GM21576 (cell line): ENCODE data around the gene TTLL11.

Experiments
- ATAC-seq: cut with Tn5 transposase; IDR thresholded peaks from one replicate; pipeline ENCODE4 v1.9.1; 2021; ENCODE audit warnings: mild to moderate bottlenecking, moderate library complexity; ENCODE audit not compliant: unreplicated experiment

Gene TTLL11

DNA sequence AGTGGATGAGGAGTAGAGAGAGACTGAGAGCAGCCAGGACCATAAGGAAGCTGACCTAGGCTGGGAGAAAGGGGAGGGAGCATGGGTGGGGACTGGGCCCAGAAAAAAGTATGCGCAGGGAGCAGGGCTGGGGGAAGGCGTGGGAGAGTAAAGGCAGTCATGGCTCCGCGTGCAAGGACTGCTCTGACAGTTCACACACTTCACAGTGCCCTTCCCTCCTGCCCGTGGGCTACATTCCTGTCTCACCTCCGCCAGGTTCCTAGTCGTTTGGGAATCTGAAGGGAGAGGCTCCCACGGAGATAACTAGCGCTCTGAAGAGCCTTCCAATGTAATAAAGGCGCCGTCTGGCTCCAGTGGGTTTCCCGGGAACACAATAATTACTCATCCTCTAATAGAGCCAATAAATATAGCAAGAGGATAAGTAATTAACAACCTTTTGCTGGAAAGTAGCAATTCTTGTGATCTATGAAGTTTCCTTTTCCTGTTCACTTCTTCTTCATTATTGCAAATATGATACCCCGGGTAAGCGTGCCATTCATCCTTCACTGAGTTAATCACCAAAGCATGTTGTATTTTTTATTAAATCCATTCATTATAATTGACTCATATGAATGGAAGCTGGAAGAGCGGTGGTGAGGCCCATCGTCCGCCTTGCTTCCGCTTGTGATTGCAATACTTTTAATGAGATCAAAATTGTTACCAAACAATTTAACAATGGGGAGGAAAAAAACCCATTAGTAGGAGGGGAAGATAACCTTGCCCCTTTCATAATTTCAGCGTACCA, 39.3 kb downstream of the TTLL11 start:
- ATAC-seq, result no peak

DNA sequence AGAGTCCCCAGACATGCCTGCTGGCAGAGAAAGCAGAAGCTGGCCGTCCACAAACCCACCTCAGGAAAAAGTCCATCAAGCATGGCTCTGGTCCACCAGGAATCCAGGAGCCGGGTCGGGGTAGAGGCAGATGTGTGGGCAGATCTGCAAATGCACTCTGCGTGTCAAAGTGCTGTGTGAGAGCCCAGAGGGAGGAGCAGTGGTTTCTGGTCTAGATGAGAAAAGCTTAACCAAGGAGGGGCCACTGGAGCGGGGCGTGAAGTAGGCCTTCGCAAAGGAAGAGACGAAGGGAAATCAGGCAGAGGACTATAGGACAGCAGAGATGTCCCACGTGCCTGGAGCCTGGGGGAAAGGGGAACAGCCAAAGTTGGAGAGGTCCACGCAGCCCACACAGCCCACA, 40.0 kb downstream of the TTLL11 start:
- ATAC-seq, result no peak

DNA sequence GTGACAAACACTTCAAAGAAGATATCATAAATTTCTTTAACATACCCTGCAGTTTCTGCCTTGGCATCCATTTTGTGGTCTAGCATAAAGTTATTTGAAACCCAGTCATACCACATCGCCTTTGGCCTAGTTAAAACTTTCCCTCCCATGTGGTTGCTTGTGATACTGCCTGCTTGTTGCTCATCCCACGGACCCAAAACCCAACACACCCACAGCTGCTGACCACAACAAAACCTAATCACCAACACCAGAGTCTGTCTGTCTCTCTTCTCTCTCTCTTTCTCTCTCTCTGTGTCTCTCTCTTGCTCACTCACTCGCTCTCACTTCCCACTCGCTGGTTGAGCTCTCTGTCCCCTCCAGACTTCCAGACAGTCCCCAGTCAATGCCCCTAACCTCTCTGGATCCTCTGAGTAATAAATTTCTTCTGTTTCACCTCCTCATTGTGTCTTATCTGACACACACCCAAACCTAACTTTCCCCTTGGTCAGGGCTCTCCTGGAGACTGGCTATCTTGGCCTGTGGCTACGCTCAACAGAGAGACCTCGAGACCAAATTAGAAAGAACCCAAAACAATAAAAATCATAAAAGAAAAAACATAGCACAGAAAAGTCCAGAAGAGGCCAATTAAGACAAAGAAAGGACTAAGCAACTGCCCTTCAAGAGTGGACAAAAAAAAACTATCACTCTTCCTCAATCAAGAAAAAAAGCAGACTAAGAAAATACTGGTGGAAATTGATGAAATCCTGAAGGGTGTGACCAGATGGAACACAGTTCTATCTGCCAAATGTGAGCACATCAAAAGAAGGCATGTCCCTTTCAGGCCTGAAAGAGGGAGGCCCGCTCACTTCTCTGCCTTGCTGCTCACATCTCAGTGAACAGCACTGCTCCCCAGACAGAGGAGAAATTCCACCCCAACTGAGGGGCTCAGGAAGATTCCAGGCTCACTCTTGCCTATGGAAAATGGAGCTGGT, 41.5 kb downstream of the TTLL11 start:
- ATAC-seq, result no peak

DNA sequence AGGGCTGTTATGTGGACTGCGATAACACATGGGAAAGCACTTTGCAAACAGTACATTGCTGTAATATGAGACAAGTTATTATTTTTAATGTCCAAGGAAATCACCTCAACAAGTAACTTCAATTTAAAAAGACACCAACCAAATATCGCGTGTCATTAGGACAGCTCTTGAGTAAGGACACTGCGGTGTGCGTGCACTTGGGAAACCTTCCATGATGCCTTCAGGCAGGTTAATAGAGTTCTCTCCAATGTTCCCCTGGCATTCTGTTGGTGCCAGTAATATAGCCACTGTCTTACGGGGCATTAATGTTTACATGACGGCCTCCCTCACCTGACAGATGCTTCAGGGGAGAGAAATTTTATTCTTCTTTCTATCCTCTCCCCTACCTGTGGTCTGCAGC, 42.9 kb downstream of the TTLL11 start:
- no peak for ATAC-seq

DNA sequence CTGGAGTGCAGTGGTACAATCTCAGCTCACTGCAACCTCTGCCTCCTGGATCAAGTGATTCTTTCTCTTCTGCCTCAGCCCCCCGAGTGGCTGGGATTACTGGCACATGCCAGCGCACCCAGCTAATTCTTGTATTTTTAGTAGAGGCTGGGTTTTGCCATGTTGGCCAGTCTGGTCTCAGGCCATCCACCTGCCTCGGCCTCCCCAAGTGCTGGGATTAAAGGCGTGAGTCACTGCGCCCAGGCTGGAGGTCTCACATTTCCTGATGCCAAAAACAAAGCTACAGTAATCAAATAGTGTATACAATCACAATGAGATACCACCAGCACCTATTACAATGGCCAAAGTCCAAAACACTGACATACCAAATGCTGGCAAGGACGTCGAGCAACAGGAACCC, 51.1 kb downstream of the TTLL11 start:
- ATAC-seq, result no peak

DNA sequence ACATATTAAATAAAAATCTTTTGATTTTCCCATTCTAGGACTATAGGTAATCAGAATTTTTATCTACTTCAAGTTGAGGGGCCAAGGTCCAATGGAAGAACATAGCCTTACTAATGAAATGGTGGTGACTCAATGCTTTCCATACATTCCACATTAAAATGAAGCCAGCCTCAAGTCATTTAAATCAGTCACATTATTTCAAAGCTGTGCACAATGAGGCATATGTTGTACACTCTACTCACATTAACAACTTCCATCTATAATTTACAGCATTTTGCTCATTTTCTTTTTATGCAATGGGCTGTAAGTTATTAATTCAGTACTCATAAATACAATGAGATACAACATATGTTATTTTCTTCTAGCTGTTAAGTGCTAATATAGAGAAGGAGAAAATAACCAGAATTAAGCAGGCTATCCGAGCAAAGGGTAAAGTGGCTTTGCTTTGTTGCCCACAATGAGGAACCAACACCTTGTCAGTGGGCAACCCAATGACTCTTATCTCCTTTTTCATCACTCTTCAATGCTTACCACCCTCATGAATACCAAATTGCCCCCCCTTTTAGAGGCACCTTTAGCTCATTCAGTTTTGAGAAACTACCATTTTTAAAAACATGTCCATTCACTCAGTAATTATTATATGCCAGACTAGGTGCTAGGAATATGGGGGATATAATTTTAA, 52.4 kb downstream of the TTLL11 start:
- no peak for ATAC-seq

DNA sequence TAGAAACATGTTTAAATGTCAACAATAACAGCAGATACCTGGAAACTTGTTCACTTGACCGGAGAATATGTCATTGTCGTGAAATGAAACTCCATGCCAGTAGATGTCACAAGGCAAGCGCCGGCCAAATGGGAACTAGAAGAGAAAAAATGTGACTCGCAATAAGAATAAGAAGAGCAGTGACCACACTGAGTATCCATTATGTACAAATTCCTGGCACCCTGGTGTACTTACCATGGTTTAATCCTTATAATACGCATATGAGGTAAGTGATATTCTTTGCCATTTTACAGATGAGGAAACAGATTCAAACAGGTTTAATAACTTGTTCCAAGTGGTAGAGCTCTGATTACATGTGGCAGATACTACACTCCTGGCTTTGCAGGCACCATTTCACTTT, 53.9 kb downstream of the TTLL11 start:
- ATAC-seq, result no peak

DNA sequence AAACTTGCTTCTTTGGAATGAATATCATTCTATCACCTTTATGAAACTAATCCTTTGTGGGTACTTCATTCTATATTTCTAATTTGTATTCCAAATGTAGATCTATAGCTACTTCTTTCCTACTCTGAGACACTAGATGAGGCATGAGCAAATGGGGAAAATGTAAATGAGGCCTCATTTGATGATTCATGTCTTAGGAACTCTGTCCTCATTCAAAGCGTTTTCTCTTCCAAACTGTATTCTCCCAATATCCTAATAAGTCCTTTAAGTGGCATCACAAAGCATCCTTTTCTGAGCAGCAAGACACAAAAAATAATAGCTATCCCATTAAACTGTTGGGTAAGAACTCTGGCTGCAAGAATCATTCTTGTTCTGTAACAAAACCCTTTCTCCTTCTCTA, 56.1 kb downstream of the TTLL11 start:
- no peak for ATAC-seq

DNA sequence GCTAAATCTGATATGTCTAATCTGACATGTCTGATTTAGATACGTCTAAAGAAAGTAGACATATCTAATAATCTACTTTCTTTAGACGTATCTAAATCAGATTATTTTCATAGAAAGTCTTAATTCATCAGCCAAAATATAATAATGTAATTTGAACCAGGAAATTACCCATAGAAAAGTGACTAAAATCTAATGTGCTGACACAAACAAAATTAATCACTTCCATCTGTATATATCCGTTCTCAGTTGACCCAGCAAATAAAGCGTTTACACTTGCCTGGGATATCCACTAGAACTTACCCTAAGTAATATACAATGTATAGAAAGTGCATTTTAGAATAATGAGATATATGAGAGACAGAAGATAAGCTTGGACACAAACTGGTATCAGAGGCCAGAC, 56.7 kb downstream of the TTLL11 start:
- no peak for ATAC-seq

DNA sequence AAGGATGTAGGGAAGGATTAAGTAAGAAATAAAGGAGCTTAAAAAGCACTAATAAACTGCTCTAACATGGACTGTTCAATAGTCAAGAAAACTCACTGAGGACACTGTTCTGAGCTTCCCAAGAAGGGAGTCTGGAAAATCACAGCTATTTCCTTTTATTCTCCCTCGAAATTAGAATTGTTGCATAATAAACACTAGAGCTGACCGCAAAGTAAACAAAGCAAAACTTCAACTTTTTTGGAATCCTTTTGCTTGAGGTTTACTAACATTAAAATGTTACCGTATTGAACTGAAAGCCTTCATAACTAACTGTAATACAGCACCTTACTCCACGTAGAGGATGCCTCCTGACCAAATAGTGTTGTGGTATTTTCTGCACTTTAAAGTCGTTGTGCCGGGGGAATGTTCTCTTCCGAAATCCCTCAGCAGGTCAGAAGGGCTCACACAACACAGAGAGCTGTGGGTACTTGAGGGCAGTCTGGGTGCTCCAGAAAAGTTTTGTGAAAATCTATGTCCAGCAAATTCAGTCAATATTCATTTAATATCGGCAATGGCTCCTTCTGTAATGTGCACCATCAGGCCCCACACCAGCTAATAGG, 59.2 kb downstream of the TTLL11 start:
- ATAC-seq, result no peak

DNA sequence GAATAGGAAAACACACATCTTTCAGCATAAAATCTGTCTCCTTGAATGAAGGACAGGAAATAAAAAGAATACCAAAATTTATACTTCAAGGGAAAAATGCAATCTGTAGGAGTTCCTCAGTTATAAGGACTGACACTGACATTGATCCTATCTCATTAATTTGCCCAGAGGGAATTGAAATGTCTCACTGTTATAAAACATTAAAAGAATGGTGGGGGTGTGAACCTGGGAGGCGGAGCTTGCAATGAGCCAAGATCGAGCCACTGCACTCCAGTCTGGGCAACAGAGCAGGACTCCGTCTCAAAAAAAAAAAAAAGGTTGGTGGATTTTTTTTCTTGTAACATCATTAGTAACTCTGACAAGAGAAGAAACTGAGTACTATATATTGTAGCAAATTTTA, 60.8 kb downstream of the TTLL11 start:
- ATAC-seq, result no peak

DNA sequence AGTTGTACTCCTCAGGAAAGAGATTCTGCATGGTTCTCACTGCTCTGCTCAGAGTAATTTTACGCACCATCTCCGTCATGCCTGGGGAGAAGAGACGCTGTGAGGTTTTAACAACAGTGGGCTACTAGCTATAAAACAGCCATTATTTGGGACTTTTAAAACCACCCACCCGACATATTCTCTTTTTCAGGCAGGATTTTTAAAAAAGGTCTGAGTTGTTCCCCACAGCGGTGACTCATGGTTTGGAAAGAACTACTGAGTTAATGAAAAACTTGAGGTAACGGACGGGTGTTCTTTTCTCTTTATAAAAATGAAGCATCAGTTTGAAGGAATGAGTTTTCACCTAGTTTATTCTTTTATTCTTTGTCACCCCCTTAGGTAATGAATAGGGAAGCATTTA, 61.3 kb downstream of the TTLL11 start:
- ATAC-seq, result no peak

DNA sequence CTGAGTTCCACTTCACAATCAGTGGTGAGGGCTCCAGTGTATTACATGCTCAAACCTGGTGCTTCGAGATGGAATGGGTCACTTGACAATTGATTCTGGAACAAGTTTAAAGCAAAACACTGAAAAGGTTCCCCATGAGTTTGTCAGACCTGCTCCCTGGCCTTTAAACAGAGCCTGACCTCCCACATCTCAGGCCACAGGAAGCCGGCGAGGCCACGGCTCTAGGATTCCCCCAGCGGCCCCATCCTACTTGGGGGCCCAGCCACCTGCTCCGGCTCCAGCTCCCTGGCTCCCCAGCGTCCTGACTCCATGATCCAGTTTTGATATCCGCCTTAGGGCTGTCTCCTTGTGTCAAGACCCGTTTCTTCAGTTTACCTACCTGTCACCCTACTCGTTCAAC, 62.0 kb downstream of the TTLL11 start:
- ATAC-seq, result no peak

DNA sequence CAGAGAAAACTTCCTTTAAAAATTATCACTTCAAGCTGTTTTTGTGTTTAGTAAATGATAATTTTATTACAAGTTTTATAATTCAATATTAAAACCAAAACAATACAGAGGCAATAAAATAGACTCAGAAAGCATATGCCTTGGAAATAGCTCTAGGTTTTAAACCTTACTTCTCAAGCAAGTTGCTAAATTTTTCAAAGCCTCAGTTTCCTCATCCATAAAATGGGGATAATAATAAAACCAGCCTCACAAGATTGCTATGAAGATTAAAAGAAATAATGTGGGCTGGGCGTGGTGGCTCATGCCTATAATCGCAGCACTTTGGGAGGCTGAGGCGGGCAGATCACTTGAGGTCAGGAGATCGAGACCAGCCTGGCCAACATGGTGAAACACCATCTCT, 62.8 kb downstream of the TTLL11 start:
- no peak for ATAC-seq

DNA sequence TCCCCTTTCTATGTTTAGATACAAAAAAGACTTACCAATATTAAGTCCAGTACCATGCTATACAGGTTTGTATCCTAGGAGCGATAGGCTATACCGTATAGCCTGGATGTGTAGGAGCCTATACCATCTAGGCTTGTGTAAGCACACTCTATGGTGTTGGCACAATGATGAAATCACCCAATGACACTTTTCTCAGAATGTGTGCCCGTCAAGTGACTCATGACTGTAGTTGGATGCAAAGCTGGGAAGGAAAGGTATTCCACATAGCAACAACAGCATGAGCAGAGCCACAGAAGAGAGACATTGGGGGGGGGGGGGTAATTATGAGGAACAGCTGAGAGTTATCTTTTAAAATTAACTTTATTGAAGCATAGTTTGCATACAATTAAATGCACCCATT, 63.2 kb downstream of the TTLL11 start:
- no peak for ATAC-seq

DNA sequence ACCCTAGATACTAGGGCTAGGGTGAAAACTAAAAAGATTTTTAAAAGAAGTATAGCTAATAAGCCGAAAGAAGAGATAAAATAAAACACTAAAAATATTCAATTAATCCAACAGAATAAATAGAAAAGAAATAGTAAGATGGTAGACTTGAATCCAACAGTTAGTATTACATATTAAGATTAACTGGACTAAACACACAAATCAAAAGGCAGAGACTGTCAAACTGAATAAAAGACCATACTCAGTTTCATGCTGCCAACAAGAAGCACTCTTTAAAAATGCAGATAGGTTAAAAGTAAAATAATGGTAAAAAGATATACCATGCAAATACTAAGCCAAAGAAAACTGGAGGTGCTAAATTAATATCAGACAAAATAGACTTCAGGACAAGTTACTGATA, 65.0 kb downstream of the TTLL11 start:
- no peak for ATAC-seq

DNA sequence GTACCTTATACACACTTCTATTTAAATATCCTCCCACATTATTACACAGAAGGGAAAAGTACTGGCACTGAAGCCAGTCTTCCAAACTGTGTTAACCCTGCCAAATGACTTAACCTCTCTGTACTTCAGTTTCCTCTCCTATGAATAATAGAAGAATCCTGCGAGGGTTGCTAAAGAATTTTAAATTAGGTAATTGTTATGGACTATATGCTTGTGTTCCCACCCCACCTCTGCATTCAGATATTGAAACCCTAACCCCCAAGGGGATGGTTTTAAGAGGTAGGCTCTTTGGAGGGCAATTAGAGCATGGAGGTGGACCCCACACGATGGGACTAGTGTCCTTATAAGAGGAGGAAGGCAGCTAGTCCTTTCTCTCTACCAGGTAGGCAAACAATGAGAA, 72.7 kb downstream of the TTLL11 start:
- no peak for ATAC-seq

DNA sequence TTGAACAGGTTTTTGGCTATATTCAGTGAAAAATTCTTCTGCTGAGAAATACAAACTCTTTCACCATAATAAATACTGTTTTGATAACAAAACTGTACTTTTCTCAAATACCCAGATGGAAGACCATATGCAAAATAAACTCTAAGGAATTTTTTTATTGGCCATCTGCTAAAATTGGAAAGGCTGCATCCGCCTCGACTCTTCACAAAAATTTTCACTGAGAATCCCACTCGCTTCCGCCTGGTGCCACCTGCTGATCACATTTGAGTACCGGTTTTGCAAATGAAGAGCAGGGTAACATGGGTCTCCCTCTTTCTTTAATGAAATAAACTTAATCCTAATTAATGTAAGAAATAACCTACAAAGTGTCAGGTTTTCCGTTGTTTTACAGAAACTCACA, 76.4 kb downstream of the TTLL11 start:
- ATAC-seq, result no peak

DNA sequence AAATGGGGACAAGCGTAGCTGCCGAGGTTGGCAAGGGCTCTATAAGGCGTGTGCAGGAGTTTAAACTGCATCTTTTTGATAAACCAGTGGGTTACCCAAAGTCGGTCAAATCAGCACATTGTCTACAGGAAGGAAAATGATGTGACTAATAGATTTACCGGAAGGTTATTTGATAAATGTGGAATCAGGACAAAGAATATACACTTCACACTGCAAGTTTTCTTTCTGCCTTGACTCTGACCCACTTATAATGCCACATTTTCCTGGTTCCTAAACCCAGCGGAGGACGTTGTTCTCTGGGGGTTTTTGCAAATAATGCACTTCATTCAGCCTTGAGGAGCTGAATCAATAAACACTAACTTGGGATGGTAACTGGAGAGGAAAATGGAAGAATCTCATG, 76.8 kb downstream of the TTLL11 start:
- ATAC-seq, result no peak

DNA sequence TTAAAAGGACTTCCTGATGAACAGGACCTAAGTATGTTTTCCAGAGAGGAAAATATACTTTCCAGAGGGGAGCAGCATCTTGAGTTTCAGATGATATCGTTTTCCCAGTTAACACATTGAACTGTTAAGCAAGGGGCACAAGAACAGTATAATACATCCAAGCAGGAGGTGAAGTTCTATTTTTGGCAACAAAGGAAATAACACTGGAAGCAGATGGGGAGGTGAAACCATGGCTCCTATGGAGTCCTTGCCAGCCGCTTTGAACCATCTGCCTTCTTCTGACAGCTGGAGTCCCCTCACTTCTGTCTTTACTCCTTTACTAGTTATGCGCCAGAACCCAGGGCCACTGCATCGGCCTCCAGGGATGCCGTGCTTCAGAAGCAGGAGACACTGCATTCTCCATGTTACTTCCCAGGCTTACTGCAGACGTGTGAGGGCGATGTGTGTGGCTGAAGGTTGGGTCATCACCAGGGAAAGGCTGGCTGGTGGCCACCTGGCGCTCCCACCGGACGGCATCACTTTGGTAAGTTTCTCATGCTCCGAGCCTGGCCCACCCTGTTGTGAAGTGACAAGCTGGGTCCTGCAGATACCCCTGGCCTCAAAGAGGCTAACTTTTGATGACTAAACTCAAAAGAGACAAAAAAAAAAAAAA, 77.8 kb downstream of the TTLL11 start:
- no peak for ATAC-seq
